SKM-1 (cell line): ENCODE data around the gene RIN2.
"Not testable (repeated sequence)": the region's sequence is repeated elsewhere in the genome, so short reads cannot be mapped to it uniquely, and the experiment has no call there.

Experiments used
- DNase-seq: peaks from one replicate; lab custom pipeline; 2025; ENCODE audit not compliant: unreplicated experiment; lab: John Stamatoyannopoulos, UW

The RIN2 gene

GRCh38 chr20:19785983-19786285, 27.9 kb downstream of the RIN2 start:
- no peak for DNase-seq

GRCh38 chr20:19786311-19786710, 28.3 kb downstream of the RIN2 start:
- DNase-seq: no peak

GRCh38 chr20:19787366-19787765, 29.3 kb downstream of the RIN2 start:
- DNase-seq: no peak

GRCh38 chr20:19789009-19789408, 31.0 kb downstream of the RIN2 start:
- DNase-seq: no peak

GRCh38 chr20:19789446-19789845, 31.4 kb downstream of the RIN2 start:
- no peak for DNase-seq

- no peak for DNase-seq
These were observed 33.8 kb downstream of the RIN2 start for GRCh38 chr20:19791887-19792286.

GRCh38 chr20:19793716-19794115, 35.7 kb downstream of the RIN2 start:
- no peak for DNase-seq

GRCh38 chr20:19794941-19795340, 36.9 kb downstream of the RIN2 start:
- no peak for DNase-seq

GRCh38 chr20:19799325-19799724, 41.3 kb downstream of the RIN2 start:
- no peak for DNase-seq

GRCh38 chr20:19802099-19802491, 44.0 kb downstream of the RIN2 start:
- no peak for DNase-seq

GRCh38 chr20:19802492-19803158, 44.6 kb downstream of the RIN2 start:
- DNase-seq: no peak

GRCh38 chr20:19806276-19806675, 48.2 kb downstream of the RIN2 start:
- DNase-seq: not testable (repeated sequence)

- no peak for DNase-seq
These were observed 48.7 kb downstream of the RIN2 start for GRCh38 chr20:19806806-19807190.

- no peak for DNase-seq
These were observed 49.3 kb downstream of the RIN2 start for GRCh38 chr20:19807191-19807945.
